Activated CD4-positive, CD25-positive, alpha-beta regulatory T cell treated with anti-CD3 and anti-CD28 coated beads, Interleukin-2, amount 50 U/mL, for 24 hours (primary cell): ENCODE data around the gene STT3B.

Experiments
- ATAC-seq, 2 donors: fragments of 150-1000 bp; cut with Tn5 transposase; one replicate each; pipeline ENCODE4 v1.10.0; 2021; ENCODE audit warnings: mild to moderate bottlenecking in 1 of 2, moderate library complexity in 1 of 2

The STT3B gene

GRCh38 chr3:31521468-31521867, 11.3 kb upstream of the STT3B start:
- ATAC-seq, result no peak

- ATAC-seq, result peak; percentile 94 to 95
Measured at GRCh38 chr3:31522152-31522551, 10.6 kb upstream of the STT3B start.

GRCh38 chr3:31523543-31523942, 9.2 kb upstream of the STT3B start:
- peak in 1 of 2 donors; percentile 11 for ATAC-seq

GRCh38 chr3:31525532-31525931, 7.2 kb upstream of the STT3B start:
- ATAC-seq, result no peak

- ATAC-seq, result no peak
Measured at GRCh38 chr3:31529421-31529820, 3.3 kb upstream of the STT3B start.

GRCh38 chr3:31530039-31530959, 2.4 kb upstream of the STT3B start:
- ATAC-seq, result no peak

GRCh38 chr3:31530960-31531335, 1.8 kb upstream of the STT3B start:
- ATAC-seq, result no peak

- no peak for ATAC-seq
Measured at GRCh38 chr3:31531452-31531991, 1.2 kb upstream of the STT3B start.

GRCh38 chr3:31531992-31532586, 636 bp upstream of the STT3B start:
- ATAC-seq, result peak; percentile 86 to 87

GRCh38 chr3:31533169-31534064, 692 bp downstream of the STT3B start:
- ATAC-seq, result no peak

GRCh38 chr3:31534065-31534425, 1.3 kb downstream of the STT3B start:
- no peak for ATAC-seq

GRCh38 chr3:31536497-31536896, 3.8 kb downstream of the STT3B start:
- no peak for ATAC-seq

- no peak for ATAC-seq
Measured at GRCh38 chr3:31538801-31539200, 6.1 kb downstream of the STT3B start.

- ATAC-seq, result no peak
Measured at GRCh38 chr3:31539275-31539674, 6.5 kb downstream of the STT3B start.

- peak; percentile 96 to 97 for ATAC-seq
Measured at GRCh38 chr3:31541089-31541488, 8.4 kb downstream of the STT3B start.

- no peak for ATAC-seq
Measured at GRCh38 chr3:31542246-31542645, 9.5 kb downstream of the STT3B start.

- no peak for ATAC-seq
Measured at GRCh38 chr3:31543375-31543774, 10.7 kb downstream of the STT3B start.

- no peak for ATAC-seq
Measured at GRCh38 chr3:31544634-31545033, 11.9 kb downstream of the STT3B start.

- no peak for ATAC-seq
Measured at GRCh38 chr3:31546162-31546561, 13.4 kb downstream of the STT3B start.

GRCh38 chr3:31546725-31547124, 14.0 kb downstream of the STT3B start:
- ATAC-seq, result no peak

GRCh38 chr3:31550452-31551251, 17.9 kb downstream of the STT3B start:
- ATAC-seq, result peak; percentile 41 to 51

- no peak for ATAC-seq
Measured at GRCh38 chr3:31551646-31552045, 18.9 kb downstream of the STT3B start.
